ENCODE data around the gene GNPTAB. TPM values are rescaled to one million over a fixed set of nuclear protein-coding genes. Genes with fewer than 3 reads are reported as not detected.

Gene GNPTAB
- total and polyA plus RNA-seq, 2 of the 8 experiments (the other 6 are each of a cell fraction or from before 2014, with no cell fraction given): 21.5 to 51.3 TPM

DNA sequence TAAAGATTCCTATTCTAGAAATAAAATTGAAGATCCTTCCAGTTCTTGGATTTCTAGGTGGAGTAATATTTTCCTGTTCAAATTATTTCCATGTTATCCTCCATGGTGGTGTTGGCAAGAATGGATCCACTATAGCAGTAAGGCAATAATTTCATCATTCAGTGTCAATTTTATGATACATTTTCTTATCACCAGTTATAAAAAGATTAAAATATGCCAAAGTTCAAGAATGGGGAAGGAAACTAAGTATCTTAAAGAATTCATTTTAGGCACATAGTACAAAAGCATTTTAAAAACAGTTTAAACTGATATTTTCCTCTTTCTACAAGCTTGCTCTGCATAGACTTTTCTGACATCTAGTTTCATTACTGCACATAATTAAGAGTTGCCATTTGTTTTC, 110.6 kb downstream of the GNPTAB start:
- Histone ChIP-seq H2BK20ac (ENCODE audit: low read length) (no peak overlapping the region), H3K36me3 (ENCODE audit: control insufficient read depth in 2 of 4, insufficient read depth in 4 of 4, low read length in 3 of 4) (no peaks in the 10 kb centered on the region; a peak in 1 of 8 replicates)
- POLR2A ChIA-PET (ENCODE audit: partially characterized antibody): no interaction called here

More for the DNA sequence above, 110.6 kb downstream of the GNPTAB start:
- no peak overlapping the region for H4K5ac ChIP-seq (ENCODE audit: insufficient read length, low read depth, low read length)
- DNase-seq (ENCODE audit: low read depth in 1 of 2, low spot score in 2 of 2): no peak
- no peak overlapping the region for H3K4ac ChIP-seq (replicated peaks; ENCODE audit: insufficient read length, low read depth, low read length)
- no peak overlapping the region for H3K56ac ChIP-seq (replicated peaks; ENCODE audit: insufficient read length, low read depth, low read length)
- no peaks in the 10 kb centered on the region for H4K20me1 ChIP-seq (replicated peaks in 1 of 2; ENCODE audit: control insufficient read depth in 1 of 2, insufficient read depth in 2 of 2, low read length in 2 of 2)
- no peak overlapping the region for H3K4me3 ChIP-seq (ENCODE audit: extremely low read depth in 1 of 4, insufficient read depth in 2 of 4, low read depth in 3 of 4, low read length in 4 of 4)
- H4K91ac ChIP-seq (replicated peaks; ENCODE audit: insufficient read length, low read length): no peak overlapping the region
- H3K4me2 ChIP-seq (ENCODE audit: insufficient read depth in 1 of 2, low read depth in 2 of 2, low read length in 2 of 2): no peak overlapping the region
- no peak overlapping the region for H2BK5ac ChIP-seq (ENCODE audit: low read depth, low read length)
- no peaks in the 10 kb centered on the region for H3K79me2 ChIP-seq (ENCODE audit: control insufficient read depth in 1 of 2, insufficient read depth in 2 of 2, low read length in 2 of 2)
- H3K79me1 ChIP-seq (ENCODE audit: low read depth, low read length): no peaks in the 10 kb centered on the region
- no peak for FAIRE-seq
- H3K4me1 ChIP-seq (replicated peaks in 1 of 4; ENCODE audit: control insufficient read depth in 3 of 4, insufficient read depth in 4 of 4, low read length in 3 of 4): no peaks in the 10 kb centered on the region
- H2AK5ac ChIP-seq (ENCODE audit: low read depth, low read length): no peak overlapping the region
- no peaks in the 10 kb centered on the region for H3K23me2 ChIP-seq (ENCODE audit: low read depth, low read length)
- H3K23ac ChIP-seq (ENCODE audit: insufficient read length): no peak overlapping the region
- no peak overlapping the region for H2BK12ac ChIP-seq (ENCODE audit: low read depth, low read length)
- no peak overlapping the region for H3K14ac ChIP-seq (ENCODE audit: insufficient read length)
- no peaks in the 10 kb centered on the region for H3K27me3 ChIP-seq (replicated peaks in 1 of 4; ENCODE audit: control insufficient read depth in 3 of 4, extremely low read depth in 1 of 4, insufficient read depth in 3 of 4, low read length in 3 of 4)
- H4K8ac ChIP-seq (ENCODE audit: extremely low read depth, insufficient read depth, low read length): no peak overlapping the region
- no peak overlapping the region for H2BK120ac ChIP-seq (replicated peaks; ENCODE audit: low read depth, low read length)
- TF ChIP-seq SIRT6 (IDR thresholded peaks at IDR 0.05; ENCODE audit: low read length) (no peak), EZH2 (IDR thresholded peaks at IDR 0.05; ENCODE audit: low read depth, low read length, severe bottlenecking) (no peak), RXRA (IDR thresholded peaks at IDR 0.05; ENCODE audit: insufficient read depth, low read depth, low read length) (no peak), RBBP5 (IDR thresholded peaks at IDR 0.05; ENCODE audit: borderline replicate concordance, low read depth, low read length) (no peak), HDAC2 (IDR thresholded peaks at IDR 0.05; ENCODE audit: borderline replicate concordance in 1 of 2, low read depth in 2 of 2, low read length in 2 of 2) (no peak), USF2 (IDR thresholded peaks at IDR 0.05; ENCODE audit: low read length) (no peak), EP300 (IDR thresholded peaks at IDR 0.05; ENCODE audit: borderline replicate concordance in 1 of 2, low read depth in 2 of 2, low read length in 2 of 2) (no peak), SP4 (IDR thresholded peaks at IDR 0.05; ENCODE audit: low read length) (no peak), RFX5 (IDR thresholded peaks at IDR 0.05; ENCODE audit: borderline replicate concordance, low read depth, low read length) (no peak), EGR1 (IDR thresholded peaks at IDR 0.05; ENCODE audit: borderline replicate concordance, low read depth, low read length) (no peak), TAF1 (IDR thresholded peaks at IDR 0.05; ENCODE audit: low read depth, low read length) (no peak), KDM5A (IDR thresholded peaks at IDR 0.05; ENCODE audit: low read length) (no peak), MAFK (IDR thresholded peaks at IDR 0.05; ENCODE audit: low read depth, low read length) (no peak)
- CTCF ChIA-PET (ENCODE audit: partially characterized antibody): interaction anchor here (0.6 kb wide), 1 partner anchor 307 kb away, joined by 3 read pairs; no protein-coding TSS in a partner anchor
- no peak overlapping the region for H2AFZ ChIP-seq (ENCODE audit: low read length)
- no peak overlapping the region for H3K18ac ChIP-seq (ENCODE audit: extremely low read depth, low read length)
- H3K9ac ChIP-seq (replicated peaks in 1 of 4; ENCODE audit: extremely low read depth in 1 of 4, low read depth in 3 of 4, low read length in 3 of 4): no peak overlapping the region
- no peak overlapping the region for H2BK15ac ChIP-seq (ENCODE audit: low read length)
- no peaks in the 10 kb centered on the region for H3K9me3 ChIP-seq (ENCODE audit: insufficient read depth in 2 of 2, low read depth in 1 of 2, low read length in 1 of 2)
- H3K27ac ChIP-seq (ENCODE audit: low read depth, low read length): no peak overlapping the region
